Measurements from ENCODE around the gene TXK.
A peak's percentile ranks its signal among the peaks of the same experiment; 100 is the strongest.

The TXK gene

GRCh38 chr4:48103483-48104139, 30.4 kb downstream of the TXK start:
- DNase-seq (ENCODE audit: low read depth) = no peak

GRCh38 chr4:48102303-48102702, 31.7 kb downstream of the TXK start:
- DNase-seq (ENCODE audit: low read depth) = no peak

- DNase-seq (ENCODE audit: low read depth) = no peak
Measured at GRCh38 chr4:48100256-48100655, 33.8 kb downstream of the TXK start.

GRCh38 chr4:48095441-48095840, 38.6 kb downstream of the TXK start:
- DNase-seq (ENCODE audit: low read depth) = no peak

- peak; percentile 82 for DNase-seq (ENCODE audit: low read depth)
Measured at GRCh38 chr4:48093991-48094416, 40.0 kb downstream of the TXK start.

- no peak for DNase-seq (ENCODE audit: low read depth)
Measured at GRCh38 chr4:48090621-48091020, 43.4 kb downstream of the TXK start.

- DNase-seq (ENCODE audit: low read depth) = no peak
Measured at GRCh38 chr4:48085821-48086589, 48.0 kb downstream of the TXK start.

GRCh38 chr4:48082956-48083355, 51.1 kb downstream of the TXK start:
- no peak for DNase-seq (ENCODE audit: low read depth)

GRCh38 chr4:48081196-48081595, 52.9 kb downstream of the TXK start:
- no peak for DNase-seq (ENCODE audit: low read depth)

- peak; percentile 62 for DNase-seq (ENCODE audit: low read depth)
Measured at GRCh38 chr4:48079972-48080391, 54.1 kb downstream of the TXK start.

- DNase-seq (ENCODE audit: low read depth) = no peak
Measured at GRCh38 chr4:48078862-48079655, 55.0 kb downstream of the TXK start.

GRCh38 chr4:48078425-48078824, 55.6 kb downstream of the TXK start:
- no peak for DNase-seq (ENCODE audit: low read depth)

GRCh38 chr4:48074657-48075056, 59.4 kb downstream of the TXK start:
- no peak for DNase-seq (ENCODE audit: low read depth)

GRCh38 chr4:48073567-48074103, 60.4 kb downstream of the TXK start:
- no peak for DNase-seq (ENCODE audit: low read depth)

GRCh38 chr4:48071191-48071590, 62.9 kb downstream of the TXK start:
- no peak for DNase-seq (ENCODE audit: low read depth)

- DNase-seq (ENCODE audit: low read depth) = no peak
Measured at GRCh38 chr4:48069026-48069425, 65.0 kb downstream of the TXK start.

GRCh38 chr4:48068182-48068581, 65.9 kb downstream of the TXK start:
- no peak for DNase-seq (ENCODE audit: low read depth)

GRCh38 chr4:48067536-48067935, 66.5 kb downstream of the TXK start:
- DNase-seq (ENCODE audit: low read depth) = no peak

- DNase-seq (ENCODE audit: low read depth) = no peak
Measured at GRCh38 chr4:48065587-48066052, 68.4 kb downstream of the TXK start.

GRCh38 chr4:48064349-48064748, 69.7 kb downstream of the TXK start:
- DNase-seq (ENCODE audit: low read depth) = no peak

- no peak for DNase-seq (ENCODE audit: low read depth)
Measured at GRCh38 chr4:48058617-48059530, 75.2 kb downstream of the TXK start.
